Right lobe of liver (tissue), 6 donors: ENCODE results near the gene BICDL2. TPM values are rescaled to one million over a fixed set of nuclear protein-coding genes. Genes with fewer than 3 reads are reported as not detected.

Experiments used
- ATAC-seq, 4 donors: fragments of 200-7000 bp; cut with Tn5 transposase; one replicate each; pipeline ENCODE4 v1.9.1; 2020; ENCODE audit warnings: mild to moderate bottlenecking in 4 of 4, moderate library complexity in 4 of 4
- DNase-seq, 3 donors: peaks; one replicate each; pipeline ENCODE4 v3.0.0-alpha.2; 2020
- H3K27ac ChIP-seq, 3 donors: fragments of 200-600 bp; one replicate each; pipeline ENCODE4 v1.8.0; 2022
- H3K27me3 ChIP-seq, 2 donors: fragments of 200-600 bp; one replicate each; pipeline ENCODE4 v1.8.0; 2022
- H3K36me3 ChIP-seq, 4 donors: fragments of 200-600 bp; sonication (generic) in 1 of 4; one replicate each; pipeline versions ENCODE4 v1.5.1 to v1.8.0; 2017 to 2022; ENCODE audit warnings: control low read depth in 1 of 4
- H3K4me1 ChIP-seq, 4 donors: fragments of 200-600 bp; sonication (generic) in 1 of 4; one replicate each; pipeline versions ENCODE4 v1.5.1 to v1.8.0; 2017 to 2022; ENCODE audit warnings: control low read depth in 1 of 4
- H3K4me3 ChIP-seq, 3 donors: fragments of 200-600 bp; one replicate each; pipeline ENCODE4 v1.8.0; 2022
- H3K9me3 ChIP-seq, 4 donors: fragments of 200-600 bp; sonication (generic) in 1 of 4; one replicate each; pipeline versions ENCODE4 v1.5.1 to v1.8.0; 2017 to 2022; ENCODE audit warnings: control low read depth in 1 of 4
- POLR2A ChIP-seq: fragments of 450-650 bp; IDR thresholded peaks from one replicate; pipeline ENCODE4 v1.6.1; 2017; ENCODE audit warnings: antibody characterized with exemption, mild to moderate bottlenecking
- WGBS: methylation state at CpG from one replicate; pipeline ENCODE4 v1.1.6; 2018; ENCODE audit warnings: low coverage, low lambda C conversion rate; ENCODE audit not compliant: insufficient coverage; ENCODE audit errors: missing lambda C conversion rate; 5-methylcytosine and 5-hydroxymethylcytosine counted together
- intact Hi-C, 2 donors: fragments of 100-400 bp; cut with DNase I; formaldehyde crosslinking; loops; one replicate each; pipeline versions ENCODE4 v1.11.2 to v1.14.1; 2022
- total RNA-seq, 6 experiments: library from RNA; depleted of rRNA in 2 of 6; stranded (reverse); fragments of >200 nt in 2 of 6; fragmentation: NEBNext Ultra II Directional in 3 of 6; extraction: Animal tissue kit (Norgen Biotek cat#: 25700) in 3 of 6; gene quantifications; one replicate each; pipeline versions ENCODE4 v1.1.0 to v1.2.4, GENCODE V29; 2016 to 2023
- TF ChIP-seq, protein P1 (sequence below), 4 donors: fragments of 200-600 bp in 3 of 4; fragments of 450-650 bp in 1 of 4; IDR thresholded peaks; one replicate each; pipeline versions ENCODE4 v1.5.1 to v1.8.0; 2016 to 2022; ENCODE audit warnings: antibody characterized with exemption in 4 of 4, mild to moderate bottlenecking in 2 of 4
- donor health status: DM: no; HTN: yes; CAD: no.
- donor health status: DM: no; HTN: no; CAD: no.
- donor health status: DM: no; HTN: no; CAD: no.
- donor health status: DM: no; HTN: yes; CAD: no.
- donor health status: DM: no; HTN: yes; CAD: no.

Gene BICDL2
- total RNA-seq, 6 experiments from 2014 or later, result 0.11 to 0.58 (median 0.48) TPM; not detected in 1

- Histone ChIP-seq H3K27ac (no peak overlapping the region), H3K4me1 (no peaks in the 10 kb centered on the region), H3K4me3 (no peak overlapping the region), H3K27me3 (no peaks in the 10 kb centered on the region), H3K9me3 (no peaks in the 10 kb centered on the region), H3K36me3 (no peaks in the 10 kb centered on the region)
- TF ChIP-seq, protein P1, sequence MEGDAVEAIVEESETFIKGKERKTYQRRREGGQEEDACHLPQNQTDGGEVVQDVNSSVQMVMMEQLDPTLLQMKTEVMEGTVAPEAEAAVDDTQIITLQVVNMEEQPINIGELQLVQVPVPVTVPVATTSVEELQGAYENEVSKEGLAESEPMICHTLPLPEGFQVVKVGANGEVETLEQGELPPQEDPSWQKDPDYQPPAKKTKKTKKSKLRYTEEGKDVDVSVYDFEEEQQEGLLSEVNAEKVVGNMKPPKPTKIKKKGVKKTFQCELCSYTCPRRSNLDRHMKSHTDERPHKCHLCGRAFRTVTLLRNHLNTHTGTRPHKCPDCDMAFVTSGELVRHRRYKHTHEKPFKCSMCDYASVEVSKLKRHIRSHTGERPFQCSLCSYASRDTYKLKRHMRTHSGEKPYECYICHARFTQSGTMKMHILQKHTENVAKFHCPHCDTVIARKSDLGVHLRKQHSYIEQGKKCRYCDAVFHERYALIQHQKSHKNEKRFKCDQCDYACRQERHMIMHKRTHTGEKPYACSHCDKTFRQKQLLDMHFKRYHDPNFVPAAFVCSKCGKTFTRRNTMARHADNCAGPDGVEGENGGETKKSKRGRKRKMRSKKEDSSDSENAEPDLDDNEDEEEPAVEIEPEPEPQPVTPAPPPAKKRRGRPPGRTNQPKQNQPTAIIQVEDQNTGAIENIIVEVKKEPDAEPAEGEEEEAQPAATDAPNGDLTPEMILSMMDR (IDR thresholded peaks at IDR 0.05), result no peak
- no peak for TF ChIP-seq POLR2A
- 82% methylated on average over 5 of the region's 6 CpGs for WGBS
- DNase-seq, result no peak
- intact Hi-C loops, result no loop called here
- no peak for ATAC-seq
Observed at GRCh38 chr16:2999929-3000328, 36.8 kb downstream of the BICDL2 start.

- TF ChIP-seq POLR2A, result no peak
- TF ChIP-seq, protein P1 (IDR thresholded peaks at IDR 0.05), result no peak
- 75% methylated on average over 5 of the region's 13 CpGs for WGBS
- Histone ChIP-seq H3K36me3 (no peaks in the 10 kb centered on the region), H3K4me1 (no peaks in the 10 kb centered on the region), H3K4me3 (no peak overlapping the region), H3K27ac (no peak overlapping the region), H3K27me3 (no peaks in the 10 kb centered on the region), H3K9me3 (no peaks in the 10 kb centered on the region)
- no peak for DNase-seq
- ATAC-seq, result no peak
- intact Hi-C loops, result no loop called here
Observed at GRCh38 chr16:2996298-2996697, 40.4 kb downstream of the BICDL2 start.

DNA sequence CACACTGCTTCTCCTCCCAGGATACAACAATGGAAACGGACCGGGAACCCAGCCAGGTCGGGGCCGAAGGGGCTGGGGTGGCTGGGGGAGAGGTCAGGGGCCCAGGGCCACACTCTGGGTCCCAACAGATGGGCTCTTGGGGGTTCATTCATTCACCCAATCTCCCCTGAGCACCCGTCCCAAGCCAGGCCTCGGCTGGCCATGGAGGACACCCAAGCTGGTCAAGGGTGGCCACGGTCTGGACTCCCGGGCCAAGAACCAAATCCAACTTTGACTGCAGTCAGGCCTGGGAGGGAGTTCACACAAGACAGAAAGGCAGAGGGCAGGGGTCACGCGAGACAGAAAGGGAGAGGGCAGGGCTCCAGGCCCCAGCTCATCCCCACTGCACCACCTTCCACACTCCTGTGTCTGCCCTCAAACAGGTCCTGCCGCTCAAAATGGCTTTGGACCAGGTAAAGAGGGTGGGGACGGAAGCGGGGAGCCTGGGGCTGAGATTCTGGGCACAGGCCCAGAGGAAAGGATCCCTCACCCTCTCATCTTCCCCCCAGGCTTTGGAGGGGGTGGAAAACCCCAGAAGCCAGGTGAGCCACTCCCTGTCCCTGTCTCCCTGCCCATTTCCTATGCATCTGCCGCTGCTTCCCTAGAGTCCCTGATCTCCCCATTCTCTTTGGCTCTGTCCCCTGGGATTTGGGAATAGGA, 44.2 kb downstream of the BICDL2 start:
- no peaks in the 10 kb centered on the region for H3K4me1 ChIP-seq
- intact Hi-C loops, result no loop called here
- 76% methylated on average over 4 of the region's 14 CpGs for WGBS
- no peak overlapping the region for H3K4me3 ChIP-seq
- peak in 1 of 4 donors; percentile 22 for ATAC-seq
- H3K27me3 ChIP-seq, result no peaks in the 10 kb centered on the region
- DNase-seq, result no peak
- no peak overlapping the region for H3K27ac ChIP-seq
- TF ChIP-seq POLR2A, result no peak
- TF ChIP-seq, protein P1 (IDR thresholded peaks at IDR 0.05), result no peak
- H3K36me3 ChIP-seq, result no peaks in the 10 kb centered on the region
- H3K9me3 ChIP-seq, result no peaks in the 10 kb centered on the region

- WGBS, result 88% methylated on average over 5 of the region's 12 CpGs
- intact Hi-C loops, result no loop called here
- ATAC-seq (no peak), DNase-seq (no peak)
- Histone ChIP-seq H3K4me1 (no peaks in the 10 kb centered on the region), H3K9me3 (no peaks in the 10 kb centered on the region), H3K27me3 (no peaks in the 10 kb centered on the region), H3K36me3 (no peaks in the 10 kb centered on the region), H3K27ac (no peak overlapping the region), H3K4me3 (no peak overlapping the region)
- TF ChIP-seq POLR2A, result no peak
- TF ChIP-seq, protein P1 (IDR thresholded peaks at IDR 0.05), result no peak
Observed at GRCh38 chr16:2991566-2992261, 45.0 kb downstream of the BICDL2 start.
